Smooth muscle cell (in vitro differentiated cells): ENCODE measurements around the gene CYP27B1. TPM values are rescaled to one million over a fixed set of nuclear protein-coding genes. Genes with fewer than 3 reads are reported as not detected.
A peak's percentile ranks its signal among the peaks of the same experiment; 100 is the strongest.

Source experiments
- DNase-seq: peaks from one replicate; lab custom pipeline; 2025; ENCODE audit not compliant: unreplicated experiment; lab: John Stamatoyannopoulos, UW
- H2AFZ ChIP-seq: fragments of 200-600 bp; sonication (generic); 2 replicates; pipeline ENCODE4 v1.6.0; 2016; ENCODE audit warnings: antibody characterized with exemption, low read depth, mild to moderate bottlenecking
- H3F3A ChIP-seq: fragments of 200-600 bp; sonication (generic); 2 replicates; pipeline ENCODE4 v1.6.0; 2017; ENCODE audit warnings: antibody characterized with exemption, low read depth
- H3K27ac ChIP-seq: fragments of 200-600 bp; sonication (generic); 2 replicates; pipeline ENCODE4 v1.5.1; 2016; ENCODE audit warnings: low read depth, mild to moderate bottlenecking
- H3K27me3 ChIP-seq: fragments of 200-600 bp; sonication (generic); 2 replicates; pipeline ENCODE4 v1.6.1; 2016; ENCODE audit warnings: low read depth, mild to moderate bottlenecking
- H3K36me3 ChIP-seq: fragments of 200-600 bp; sonication (generic); 2 replicates; pipeline ENCODE4 v1.5.1; 2016; ENCODE audit warnings: low read depth
- H3K4me1 ChIP-seq: fragments of 200-600 bp; sonication (generic); 2 replicates; pipeline ENCODE4 v1.5.1; 2016; ENCODE audit warnings: low read depth
- H3K4me2 ChIP-seq: fragments of 200-600 bp; sonication (generic); 2 replicates; pipeline ENCODE4 v1.6.0; 2016; ENCODE audit warnings: mild to moderate bottlenecking
- H3K4me3 ChIP-seq: fragments of 200-600 bp; sonication (generic); 2 replicates; pipeline ENCODE4 v1.5.1; 2016; ENCODE audit warnings: mild to moderate bottlenecking
- H3K79me2 ChIP-seq: fragments of 200-600 bp; sonication (generic); 2 replicates; pipeline ENCODE4 v1.6.0; 2016; ENCODE audit warnings: low read depth, mild to moderate bottlenecking
- H3K9ac ChIP-seq: fragments of 200-600 bp; sonication (generic); 2 replicates; pipeline ENCODE4 v1.6.0; 2016; ENCODE audit warnings: low read depth
- H3K9me3 ChIP-seq: fragments of 200-600 bp; sonication (generic); replicated peaks from 2 replicates; pipeline ENCODE4 v1.5.1; 2016; ENCODE audit warnings: low read depth
- H4K20me1 ChIP-seq: fragments of 200-600 bp; sonication (generic); 2 replicates; pipeline ENCODE4 v1.6.0; 2016; ENCODE audit warnings: low read depth
- WGBS: methylation state at CpG from one replicate; pipeline ENCODE4 v1.1.7; 2016; ENCODE audit warnings: low lambda C conversion rate; 5-methylcytosine and 5-hydroxymethylcytosine counted together
- polyA plus RNA-seq: library from polyadenylated mRNA; unstranded; fragments of >200 nt; fragmentation: Nextera tagmentation; extraction: Ambion mirVana; gene quantifications from 2 replicates; pipeline ENCODE4 v1.2.1, GENCODE V29; 2016
- total RNA-seq: library from RNA; depleted of rRNA; stranded (reverse); fragments of >200 nt; gene quantifications from 2 replicates; pipeline ENCODE4 v1.2.3, GENCODE V29; 2014
- TF ChIP-seq, protein P1 (sequence below): fragments of 200-600 bp; sonication (generic); IDR thresholded peaks from 2 replicates; pipeline ENCODE4 v1.5.1; 2017; ENCODE audit warnings: borderline replicate concordance, mild to moderate bottlenecking, antibody characterized with exemption; ENCODE audit not compliant: insufficient read depth, poor library complexity, severe bottlenecking

Gene CYP27B1
- total and polyA plus RNA-seq, 2 experiments from 2014 or later = 0.81 to 1.7 TPM

DNA sequence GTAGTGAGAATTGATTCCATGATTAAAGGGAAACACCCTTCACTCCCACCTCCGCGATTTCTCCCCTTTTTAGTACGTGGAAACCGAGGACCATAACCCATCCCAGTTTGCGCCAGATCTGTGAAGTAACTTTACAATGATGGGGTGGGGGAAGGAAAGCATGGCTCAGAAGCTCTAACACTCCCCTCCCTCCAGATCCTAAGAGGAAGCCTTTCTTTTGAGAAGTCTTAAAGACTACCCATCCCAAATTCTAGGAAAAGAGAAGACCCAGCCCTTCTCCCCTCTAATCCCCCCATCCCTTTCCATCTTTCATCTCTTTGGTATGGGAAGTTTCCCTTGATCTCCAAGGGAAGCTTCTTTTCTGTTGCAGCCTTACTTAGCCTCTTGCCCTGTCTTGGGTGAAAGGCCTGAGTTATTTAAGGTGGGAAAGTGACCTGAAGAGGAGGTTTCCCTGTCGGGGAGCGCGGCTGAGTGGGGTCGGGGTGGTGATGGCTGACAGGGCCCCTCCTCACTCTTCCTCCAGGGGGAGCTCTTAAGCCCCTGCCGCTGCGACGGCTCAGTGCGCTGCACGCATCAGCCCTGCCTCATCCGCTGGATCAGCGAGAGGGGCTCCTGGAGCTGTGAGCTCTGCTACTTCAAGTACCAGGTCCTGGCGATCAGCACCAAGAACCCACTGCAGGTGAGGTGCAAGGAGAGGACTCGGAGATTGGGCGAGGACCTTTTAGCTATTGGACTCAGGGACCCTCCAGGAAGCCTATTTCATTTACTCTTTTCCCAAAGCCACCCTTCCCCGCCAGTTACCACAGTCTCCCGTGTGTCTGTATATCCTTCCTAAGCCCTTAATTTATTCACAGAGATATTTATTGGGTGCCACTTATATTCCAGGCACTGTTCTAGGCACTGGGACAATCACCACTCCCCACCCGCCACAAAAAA lies 10.2 kb downstream of the CYP27B1 start:
- no peak for DNase-seq
- Histone ChIP-seq H3K79me2 (no peaks in the 10 kb centered on the region), H3K27me3 (peaks cover 40% of the 10 kb centered on the region), H3K4me3 (peak overlapping the region; percentile 63), H3K9ac (no peak overlapping the region), H3K4me1 (peaks cover 20% of the 10 kb centered on the region), H3F3A (peaks cover 7% of the 10 kb centered on the region), H3K36me3 (no peaks in the 10 kb centered on the region), H3K4me2 (peak overlapping the region; percentile 94), H4K20me1 (peaks cover 10% of the 10 kb centered on the region), H2AFZ (no peak overlapping the region), H3K9me3 (no peaks in the 10 kb centered on the region), H3K27ac (no peak overlapping the region)
- TF ChIP-seq, protein P1, sequence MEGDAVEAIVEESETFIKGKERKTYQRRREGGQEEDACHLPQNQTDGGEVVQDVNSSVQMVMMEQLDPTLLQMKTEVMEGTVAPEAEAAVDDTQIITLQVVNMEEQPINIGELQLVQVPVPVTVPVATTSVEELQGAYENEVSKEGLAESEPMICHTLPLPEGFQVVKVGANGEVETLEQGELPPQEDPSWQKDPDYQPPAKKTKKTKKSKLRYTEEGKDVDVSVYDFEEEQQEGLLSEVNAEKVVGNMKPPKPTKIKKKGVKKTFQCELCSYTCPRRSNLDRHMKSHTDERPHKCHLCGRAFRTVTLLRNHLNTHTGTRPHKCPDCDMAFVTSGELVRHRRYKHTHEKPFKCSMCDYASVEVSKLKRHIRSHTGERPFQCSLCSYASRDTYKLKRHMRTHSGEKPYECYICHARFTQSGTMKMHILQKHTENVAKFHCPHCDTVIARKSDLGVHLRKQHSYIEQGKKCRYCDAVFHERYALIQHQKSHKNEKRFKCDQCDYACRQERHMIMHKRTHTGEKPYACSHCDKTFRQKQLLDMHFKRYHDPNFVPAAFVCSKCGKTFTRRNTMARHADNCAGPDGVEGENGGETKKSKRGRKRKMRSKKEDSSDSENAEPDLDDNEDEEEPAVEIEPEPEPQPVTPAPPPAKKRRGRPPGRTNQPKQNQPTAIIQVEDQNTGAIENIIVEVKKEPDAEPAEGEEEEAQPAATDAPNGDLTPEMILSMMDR = peak; percentile 60
- WGBS = 17% methylated on average over 22 of the region's 22 CpGs

DNA sequence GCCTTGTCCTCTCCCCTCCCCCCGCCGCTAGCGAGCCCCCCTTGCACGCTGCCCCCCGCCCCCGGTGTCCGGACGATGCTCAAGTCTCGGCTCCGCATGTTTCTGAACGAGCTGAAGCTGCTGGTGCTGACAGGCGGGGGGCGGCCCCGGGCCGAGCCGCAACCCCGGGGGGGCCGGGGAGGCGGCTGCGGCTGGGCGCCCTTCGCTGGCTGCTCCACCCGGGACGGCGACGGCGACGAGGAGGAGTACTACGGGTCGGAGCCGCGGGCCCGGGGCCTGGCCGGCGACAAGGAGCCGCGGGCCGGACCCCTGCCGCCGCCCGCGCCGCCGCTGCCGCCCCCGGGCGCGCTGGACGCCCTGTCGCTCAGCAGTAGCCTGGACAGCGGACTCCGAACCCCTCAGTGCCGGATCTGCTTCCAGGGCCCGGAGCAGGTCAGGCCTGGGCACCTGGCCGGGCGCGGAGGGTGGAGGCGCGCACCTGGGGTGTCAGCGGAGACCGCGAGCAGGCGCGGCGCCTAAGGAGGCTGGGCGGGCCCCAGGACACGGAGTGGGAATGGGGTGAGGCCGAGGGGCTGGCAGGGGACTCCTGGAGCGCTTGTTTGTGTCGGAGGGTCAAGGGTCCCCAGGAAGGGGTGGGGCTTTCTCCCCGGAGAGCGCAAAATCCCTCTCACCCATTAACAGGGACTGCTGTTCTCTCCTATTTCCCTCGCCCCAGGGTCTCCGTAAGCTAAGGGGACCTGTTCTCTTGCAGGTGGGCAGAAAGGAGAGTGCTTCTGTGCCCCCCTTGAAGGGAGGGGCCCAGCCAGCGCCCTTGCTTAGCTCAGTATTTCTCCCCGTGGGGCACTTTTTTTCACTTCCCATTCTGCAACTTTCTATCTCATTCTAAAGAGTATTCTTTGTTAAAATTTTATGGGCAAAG lies 11.2 kb downstream of the CYP27B1 start:
- no peak for DNase-seq
- WGBS = 1% methylated on average over 57 of the region's 76 CpGs
- Histone ChIP-seq H3K9ac (no peak overlapping the region), H2AFZ (no peak overlapping the region), H3K4me1 (peaks cover 23% of the 10 kb centered on the region), H3K4me2 (peak overlapping the region; percentile 94), H3K27ac (no peak overlapping the region), H3K79me2 (peaks cover 9% of the 10 kb centered on the region), H4K20me1 (peaks cover 10% of the 10 kb centered on the region), H3K27me3 (peaks cover 35% of the 10 kb centered on the region), H3K9me3 (no peaks in the 10 kb centered on the region), H3K36me3 (no peaks in the 10 kb centered on the region), H3K4me3 (peak overlapping the region; percentile 63), H3F3A (peaks cover 7% of the 10 kb centered on the region)
- TF ChIP-seq, protein P1 = no peak

DNA sequence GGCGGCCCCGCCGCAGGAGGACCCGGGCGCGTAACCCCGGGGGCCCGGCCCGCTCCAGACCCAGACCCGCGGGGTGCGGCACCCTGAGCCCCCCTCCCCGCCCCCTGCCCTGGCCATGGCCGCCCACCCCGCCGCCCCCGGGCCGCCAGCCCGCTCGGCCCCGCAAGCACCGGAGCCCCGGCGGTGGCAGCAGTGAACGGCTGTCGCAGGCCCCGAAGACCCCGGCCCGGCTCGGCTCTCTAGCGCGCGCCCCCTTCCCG lies 11.8 kb downstream of the CYP27B1 start:
- no peak for DNase-seq
- Histone ChIP-seq H3K4me3 (peak overlapping the region; percentile 63), H2AFZ (no peak overlapping the region), H4K20me1 (peaks cover 6% of the 10 kb centered on the region), H3K36me3 (no peaks in the 10 kb centered on the region), H3K27ac (no peak overlapping the region), H3F3A (peaks cover 7% of the 10 kb centered on the region), H3K9ac (no peak overlapping the region), H3K79me2 (peaks cover 15% of the 10 kb centered on the region), H3K9me3 (no peaks in the 10 kb centered on the region), H3K4me1 (peaks cover 23% of the 10 kb centered on the region), H3K27me3 (peaks cover 35% of the 10 kb centered on the region), H3K4me2 (peak overlapping the region; percentile 94)
- 2% methylated on average over 17 of the region's 34 CpGs for WGBS
- TF ChIP-seq, protein P1 = no peak
